Measurements from ENCODE around the gene HYKK.
"Not testable (repeated sequence)": the region's sequence is repeated elsewhere in the genome, so short reads cannot be mapped to it uniquely, and the experiment has no call there.

Gene HYKK

GRCh38 chr15:78506971-78507830 is at the start of gene HYKK:
Gene HYKK, plus strand, starts transcription at chr15:78507577. Its CDS starts 5,512 bp downstream, at chr15:78513089.
- peak; percentile 95 for DNase-seq

- DNase-seq: no peak
Measured at GRCh38 chr15:78460737-78461136, 46.6 kb upstream of the HYKK start.

GRCh38 chr15:78461171-78461888 is 46.0 kb upstream of the HYKK start:
- no peak for DNase-seq

DNA sequence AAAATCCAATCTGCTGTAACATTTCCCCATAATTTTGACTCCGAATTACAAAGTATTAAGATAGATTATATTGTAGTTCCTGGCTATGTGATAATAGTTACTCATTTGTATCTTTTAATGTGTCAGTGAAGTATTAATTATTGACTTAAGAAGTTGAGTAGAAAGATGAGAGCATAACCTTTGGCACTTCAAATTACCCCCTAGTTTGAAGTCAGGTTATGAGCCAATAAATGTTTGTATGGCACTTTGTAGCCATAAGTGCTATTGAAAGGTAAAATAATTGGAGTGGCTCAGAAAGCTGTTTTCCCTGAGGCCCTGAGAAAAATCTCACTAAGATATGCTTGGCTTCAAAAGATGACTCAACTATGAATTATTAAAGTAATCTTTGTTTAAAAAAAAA is 38.3 kb upstream of the HYKK start:
- no peak for DNase-seq

DNA sequence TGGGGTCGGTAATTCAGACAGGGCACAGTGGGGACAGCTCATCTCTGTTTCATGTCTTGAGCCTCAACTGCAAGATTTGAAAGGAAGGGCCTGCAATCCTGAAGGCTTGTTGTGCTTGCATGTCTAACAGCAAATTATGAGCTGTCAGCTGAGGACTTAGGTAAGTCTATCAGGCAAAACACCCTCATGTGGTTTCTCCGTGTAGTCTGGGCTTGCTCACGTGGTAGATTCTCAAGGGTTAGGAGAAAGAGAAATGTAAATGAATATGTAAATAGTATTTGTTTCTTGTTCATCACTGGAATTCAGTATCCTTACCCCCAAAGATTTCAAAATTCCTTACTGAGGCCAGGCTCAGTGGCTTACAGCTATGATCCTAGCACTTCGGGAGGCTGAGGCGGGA is 30.1 kb upstream of the HYKK start:
- DNase-seq: no peak

DNA sequence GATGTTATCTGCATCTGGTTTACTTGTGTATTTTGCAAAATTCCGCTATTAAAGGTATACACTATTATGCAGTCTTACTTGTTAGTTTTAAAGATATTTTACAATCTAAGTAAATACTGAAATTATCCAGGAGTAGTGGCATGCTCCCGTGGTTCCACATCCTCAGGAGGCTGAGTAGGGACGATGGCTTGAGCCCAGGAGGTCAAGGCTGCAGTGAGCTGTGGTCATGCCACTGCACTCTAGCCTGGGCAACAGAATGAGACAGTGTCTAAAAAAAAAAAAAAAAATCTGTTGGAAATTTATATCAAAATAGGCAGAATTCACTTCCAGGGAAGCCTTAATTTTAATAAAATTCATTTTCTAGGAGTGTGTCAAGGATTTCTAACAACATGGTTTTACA is 27.7 kb upstream of the HYKK start:
- DNase-seq: no peak

GRCh38 chr15:78481917-78482316 is 25.5 kb upstream of the HYKK start:
- DNase-seq: no peak

DNA sequence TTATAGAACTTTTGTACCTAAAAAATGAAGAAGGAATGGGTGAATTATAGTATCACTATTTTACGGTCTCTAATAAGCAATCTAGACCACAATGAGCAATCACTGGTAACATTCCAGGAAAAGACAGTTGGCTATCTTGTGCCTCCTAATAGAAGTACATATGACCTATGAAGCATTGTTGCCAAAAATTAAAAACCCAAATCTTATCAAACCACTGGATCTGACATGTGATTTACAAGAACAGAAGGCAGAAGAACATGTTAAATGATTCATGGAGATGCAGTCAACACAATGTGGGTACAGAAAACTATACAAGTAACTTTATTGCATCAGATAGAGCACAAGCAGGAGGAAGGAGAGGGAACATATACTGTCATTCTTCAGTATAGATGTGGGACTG is 14.5 kb upstream of the HYKK start:
- DNase-seq: no peak

DNA sequence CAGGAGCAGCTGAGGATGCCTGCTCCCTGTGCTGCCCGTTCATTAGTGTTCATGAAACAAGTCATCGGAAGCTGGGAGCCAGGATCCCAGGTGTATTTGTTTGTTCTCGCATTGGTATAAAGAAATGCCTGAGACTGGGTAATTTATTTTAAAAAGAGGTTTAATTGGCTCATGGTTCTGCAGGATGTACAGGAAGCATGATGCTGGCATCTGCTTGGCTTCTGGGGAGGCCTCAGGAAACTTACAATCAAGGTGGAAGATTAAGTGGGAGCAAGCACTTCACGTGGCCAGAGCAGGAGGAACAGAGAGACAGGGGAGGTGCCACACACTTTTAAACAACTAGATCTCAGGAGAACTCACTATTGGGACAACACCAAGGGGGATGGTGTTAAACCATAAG is 5.5 kb upstream of the HYKK start:
- no peak for DNase-seq

- no peak for DNase-seq
Measured at GRCh38 chr15:78502641-78503040, 4.7 kb upstream of the HYKK start.

DNA sequence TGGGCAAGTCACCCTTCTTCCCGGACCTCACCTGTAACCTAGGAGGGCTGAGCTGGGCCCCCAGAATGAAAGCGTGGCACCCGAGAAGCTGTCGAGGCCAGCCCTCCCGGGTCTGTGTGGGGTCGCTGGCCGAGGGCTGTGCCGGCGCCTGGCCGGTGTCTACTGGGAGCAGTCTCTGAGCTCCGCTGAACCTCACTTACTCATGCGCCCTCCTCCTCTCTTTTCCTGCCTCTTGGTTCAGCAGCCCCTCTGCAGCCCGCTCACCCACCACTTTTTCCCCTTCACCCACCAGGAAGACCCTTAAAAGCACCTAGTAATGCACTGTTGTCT is 419 bp downstream of the HYKK start:
- no peak for DNase-seq

GRCh38 chr15:78508272-78508671 is 895 bp downstream of the HYKK start:
- DNase-seq: no peak

GRCh38 chr15:78509726-78510312 is 2.4 kb downstream of the HYKK start:
- DNase-seq: no peak

- DNase-seq: not testable (repeated sequence)
Measured at GRCh38 chr15:78520035-78520434, 12.7 kb downstream of the HYKK start.

- no peak for DNase-seq
Measured at GRCh38 chr15:78524230-78524629, 16.9 kb downstream of the HYKK start.

DNA sequence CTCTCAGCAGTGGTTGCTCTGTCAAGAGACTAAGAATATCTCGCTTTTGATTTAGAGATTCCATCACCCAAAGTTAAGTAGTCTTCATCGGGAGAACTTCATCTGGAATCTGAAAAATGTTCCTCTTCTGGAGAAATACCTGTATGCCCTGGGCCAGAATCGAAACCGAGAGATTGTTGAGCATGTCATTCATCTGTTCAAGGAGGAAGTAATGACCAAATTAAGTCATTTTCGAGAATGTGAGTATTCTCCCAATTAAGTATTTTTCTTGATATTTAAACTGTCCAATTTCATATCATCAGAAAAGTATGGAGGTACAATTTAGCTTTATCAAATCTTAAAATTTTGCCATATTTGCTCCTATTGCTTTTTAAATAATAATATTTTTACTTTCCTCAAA is 19.9 kb downstream of the HYKK start:
- DNase-seq: no peak

DNA sequence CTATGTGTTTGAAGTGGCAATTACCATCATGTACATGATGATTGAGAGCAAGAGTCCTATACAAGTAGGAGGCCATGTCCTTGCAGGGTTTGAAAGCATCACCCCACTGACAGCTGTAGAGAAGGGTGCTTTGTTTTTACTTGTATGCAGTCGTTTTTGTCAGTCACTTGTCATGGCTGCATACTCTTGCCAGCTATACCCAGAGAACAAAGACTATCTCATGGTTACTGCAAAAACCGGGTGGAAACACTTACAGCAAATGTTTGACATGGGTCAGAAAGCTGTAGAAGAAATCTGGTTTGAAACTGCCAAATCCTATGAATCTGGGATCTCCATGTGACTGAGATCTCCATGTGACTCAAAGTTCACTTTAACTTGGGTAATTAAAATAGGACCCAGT is 26.0 kb downstream of the HYKK start:
- DNase-seq: no peak

- DNase-seq: no peak
Measured at GRCh38 chr15:78536134-78536533, 28.8 kb downstream of the HYKK start.

DNA sequence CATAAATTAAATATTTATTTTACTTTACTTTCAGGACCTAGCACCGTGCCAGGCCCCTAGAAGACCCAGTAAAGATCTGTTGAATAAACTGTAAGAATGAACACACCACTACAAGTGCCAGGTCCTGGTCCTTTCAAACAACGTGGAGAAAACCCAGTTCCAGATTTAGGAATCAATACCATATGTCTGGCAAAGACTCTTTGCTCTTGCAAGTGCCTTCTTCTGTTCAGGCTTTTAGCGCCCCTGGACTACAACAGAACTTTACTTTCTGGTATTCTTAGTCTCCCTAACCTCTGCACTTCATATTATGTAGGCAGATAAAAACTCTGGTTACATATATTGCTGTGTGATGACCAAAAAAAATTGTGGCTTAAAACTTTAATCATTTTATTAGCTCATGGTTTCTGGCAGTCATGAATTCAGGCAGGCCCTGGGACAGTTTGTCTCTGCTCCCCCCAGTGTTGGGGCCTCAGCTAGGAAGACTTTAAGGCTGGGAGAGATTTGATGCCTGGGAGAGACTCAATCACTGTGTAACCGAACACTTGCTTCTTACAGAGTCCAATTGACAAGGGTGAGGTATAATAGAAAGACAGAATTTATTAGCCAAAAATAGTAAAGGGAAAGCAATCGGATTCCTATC is 30.0 kb downstream of the HYKK start:
- DNase-seq: no peak

- DNase-seq: no peak
Measured at GRCh38 chr15:78538358-78538757, 31.0 kb downstream of the HYKK start.

DNA sequence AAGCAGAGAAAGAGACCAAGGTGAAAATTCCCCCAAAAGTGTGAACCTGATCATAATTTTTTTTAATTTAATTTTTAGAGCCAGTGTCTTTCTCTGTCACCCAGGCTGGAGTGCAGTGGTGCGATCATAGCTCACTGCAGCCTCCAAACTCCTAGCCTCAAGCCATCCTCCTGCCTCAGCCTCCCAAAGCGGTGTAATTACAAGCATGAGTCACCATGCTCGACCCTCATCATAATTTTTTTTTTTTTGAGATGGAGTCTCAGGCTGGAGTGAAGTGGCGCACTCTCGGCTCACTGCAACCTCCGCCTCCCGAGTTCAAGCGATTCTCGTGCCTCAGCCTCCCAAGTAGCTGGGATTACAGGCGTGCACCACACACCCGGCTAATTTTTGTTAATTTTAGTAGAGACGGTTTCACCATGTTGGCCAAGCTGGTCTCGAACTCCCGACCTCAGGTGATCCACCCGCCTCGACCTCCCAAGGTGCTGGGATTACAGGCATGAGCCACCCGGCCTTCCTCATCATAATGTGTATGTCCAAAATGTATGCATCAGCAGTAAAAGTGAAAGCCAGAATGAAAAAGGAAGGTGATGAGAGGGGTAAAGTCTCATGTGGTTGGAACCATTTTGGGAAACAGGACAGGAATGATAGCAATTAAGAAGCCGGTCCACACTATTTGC is 32.2 kb downstream of the HYKK start:
- DNase-seq: not testable (repeated sequence)

DNA sequence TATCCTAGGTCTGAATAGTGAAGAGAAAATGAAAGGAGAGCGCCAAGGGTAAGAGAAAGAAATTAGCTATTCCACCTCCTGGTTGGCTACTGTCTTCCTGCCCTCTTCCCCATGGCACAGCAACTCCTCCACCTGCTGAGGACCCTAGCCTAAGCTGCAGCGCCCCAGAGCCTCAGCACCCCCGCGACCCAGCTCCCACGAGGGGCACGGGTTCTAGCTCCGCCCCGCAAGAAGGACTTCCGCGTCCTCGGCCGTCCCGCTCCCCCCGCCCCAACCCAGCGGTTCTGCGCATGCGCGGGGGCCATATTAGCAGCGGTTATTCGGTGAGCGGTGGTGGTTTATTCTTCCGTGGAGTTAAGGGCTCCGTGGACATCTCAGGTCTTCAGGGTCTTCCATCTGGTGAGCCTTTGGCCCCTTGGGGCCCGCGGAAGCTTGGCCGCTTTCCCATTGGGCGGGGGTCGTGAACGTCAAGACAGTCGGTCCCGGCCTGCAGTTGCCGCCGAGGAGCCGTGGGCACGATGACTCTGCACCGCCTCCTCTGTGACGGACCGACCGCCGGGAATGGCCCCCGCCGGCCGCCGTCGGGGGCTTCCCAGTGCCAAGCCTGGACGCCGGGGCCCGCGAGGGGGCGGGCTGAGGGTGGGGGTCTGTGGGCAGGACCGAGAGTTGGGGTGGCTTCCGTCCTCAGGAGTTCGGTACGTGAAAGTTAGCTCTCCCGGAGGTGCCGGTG is 32.9 kb downstream of the HYKK start, which contains the start of gene PSMA4:
Gene PSMA4, plus strand, starts transcription at position 304 of the 730 bp plus-strand sequence. CDS start 1,484 bp downstream, outside the sequence.
- DNase-seq: peak; percentile 74
